Stomach (tissue), 9 donors: ENCODE results near the gene TESPA1. TPM values are rescaled to one million over a fixed set of nuclear protein-coding genes. Genes with fewer than 3 reads are reported as not detected.
"Not testable (repeated sequence)": the region's sequence is repeated elsewhere in the genome, so short reads cannot be mapped to it uniquely, and the experiment has no call there.

ENCODE experiments used
- DNase-seq, 2 donors: peaks; one replicate each; pipeline versions ENCODE4 v3.0.0 to v3.0.0-alpha.2; 2013 to 2019
- H3K27ac ChIP-seq, 5 donors: fragments of 200-600 bp in 4 of 5; sonication (generic) in 4 of 5; one replicate each; pipeline ENCODE4 v1.5.1; 2013 to 2019; ENCODE audit warnings: mild to moderate bottlenecking in 1 of 5, moderate library complexity in 1 of 5
- H3K27me3 ChIP-seq, 3 donors: fragments of 200-600 bp; sonication (generic); one replicate each; pipeline ENCODE4 v1.5.1; 2017 to 2019; ENCODE audit warnings: mixed run types in 1 of 3
- H3K36me3 ChIP-seq, 4 donors: fragments of 200-600 bp; sonication (generic); 1 replicate in 3 of 4; 2 replicates in 1 of 4; pipeline ENCODE4 v1.5.1; 2016 to 2019
- H3K4me1 ChIP-seq, 4 donors: fragments of 200-600 bp; sonication (generic); one replicate each; pipeline ENCODE4 v1.5.1; 2016 to 2019
- H3K4me3 ChIP-seq, 4 donors: fragments of 200-600 bp; sonication (generic) in 3 of 4; one replicate each; pipeline ENCODE4 v1.5.1; 2016 to 2019; ENCODE audit warnings: mild to moderate bottlenecking in 1 of 4
- H3K9me3 ChIP-seq, 4 donors: fragments of 200-600 bp; sonication (generic); one replicate each; pipeline ENCODE4 v1.5.1; 2016 to 2019
- CTCF ChIP-seq, 7 experiments: fragments of 450-650 bp in 4 of 7; fragments of 200-600 bp in 3 of 7; sonication (generic) in 3 of 7; IDR thresholded peaks; one replicate each; pipeline ENCODE4 v1.5.1; 2016 to 2019; ENCODE audit warnings: antibody characterized with exemption in 7 of 7, control low read depth in 2 of 7, mild to moderate bottlenecking in 1 of 7
- EP300 ChIP-seq: sonication (generic); formaldehyde crosslinking; IDR thresholded peaks from one replicate; pipeline ENCODE4 v1.6.1; 2017; ENCODE audit warnings: antibody characterized with exemption
- POLR2A ChIP-seq, 4 donors: fragments of 450-650 bp; IDR thresholded peaks; one replicate each; pipeline ENCODE4 v1.6.1; 2016; ENCODE audit warnings: antibody characterized with exemption in 4 of 4, control low read depth in 2 of 4, mild to moderate bottlenecking in 1 of 4, moderate library complexity in 1 of 4
- POLR2AphosphoS5 ChIP-seq, 3 donors: sonication (generic); formaldehyde crosslinking; IDR thresholded peaks; one replicate each; pipeline ENCODE4 v1.6.1; 2016; ENCODE audit warnings: antibody characterized with exemption in 3 of 3
- WGBS, 5 donors: extraction: QIAGEN DNeasy Blood & Tissue Kit in 3 of 5; methylation state at CpG; one replicate each; pipeline versions ENCODE4 v1.1.5 to v1.1.7; 2013 to 2018; 5-methylcytosine and 5-hydroxymethylcytosine counted together
- intact Hi-C: fragments of 100-400 bp; cut with DNase I; formaldehyde crosslinking; loops from one replicate; pipeline ENCODE4 v1.15.1; 2023; ENCODE audit warnings: low total_unique reads
- polyA plus RNA-seq, 3 donors: library from polyadenylated mRNA; stranded (reverse); fragments of 200-250 nt; gene quantifications; one replicate each; pipeline ENCODE4 v1.2.3, GENCODE V29; 2013
- total RNA-seq, 5 donors: library from RNA; depleted of rRNA; stranded (reverse); fragments of >200 nt; gene quantifications; one replicate each; pipeline versions ENCODE4 v1.1.0 to v1.2.3, GENCODE V29; 2014 to 2016
- donor health status: healthy with polysubstance abuse.
- donor health status: Bipolar disorder and iron deficiency.
- donor health status: healthy.

The TESPA1 gene
- total and polyA plus RNA-seq, 8 donors = 0.81 to 2.6 (median 1.2) TPM; not detected in 4

- H3K27ac ChIP-seq = peak overlapping the region in 1 of 5 donors; percentile 14
- 6 to 37% (median 21%) methylated on average over 1 of the region's 1 CpG for whole genome bisulfite sequencing, 5 donors
- H3K27me3 ChIP-seq = no peaks in the 10 kb centered on the region
- H3K36me3 ChIP-seq = no peaks in the 10 kb centered on the region
- H3K4me3 ChIP-seq = no peak overlapping the region
- peak; percentile 71 to 74 for DNase-seq
- H3K9me3 ChIP-seq = no peaks in the 10 kb centered on the region
- intact Hi-C loops = no loop called here
- TF ChIP-seq POLR2A (IDR thresholded peaks at IDR 0.05) (no peak), CTCF (IDR thresholded peaks at IDR 0.05) (no peak)
- H3K4me1 ChIP-seq = no peaks in the 10 kb centered on the region
Observed at GRCh38 chr12:54988402-54989054, 4.0 kb upstream of the TESPA1 start.

- no peaks in the 10 kb centered on the region for H3K4me1 ChIP-seq
- TF ChIP-seq POLR2A (IDR thresholded peaks at IDR 0.05) (no peak), POLR2AphosphoS5 (IDR thresholded peaks at IDR 0.05) (no peak), CTCF (IDR thresholded peaks at IDR 0.05) (no peak)
- intact Hi-C loops = no loop called here
- no peaks in the 10 kb centered on the region for H3K9me3 ChIP-seq
- H3K4me3 ChIP-seq = no peak overlapping the region
- DNase-seq = no peak
- no peaks in the 10 kb centered on the region for H3K27me3 ChIP-seq
- WGBS, 5 donors = 57 to 88% (median 82%) methylated on average over 4 of the region's 4 CpGs
- H3K27ac ChIP-seq = no peak overlapping the region
- H3K36me3 ChIP-seq = no peaks in the 10 kb centered on the region
Observed at GRCh38 chr12:54987611-54988231, 3.2 kb upstream of the TESPA1 start.

- DNase-seq, H3K4me1 ChIP-seq, H3K36me3 ChIP-seq, H3K9me3 ChIP-seq, H3K27ac ChIP-seq, H3K4me3 ChIP-seq, H3K27me3 ChIP-seq, intact Hi-C loops: not testable (repeated sequence)
- WGBS, 5 donors = 89 to 97% (median 92%) methylated on average over 3 of the region's 3 CpGs
Observed at GRCh38 chr12:54986773-54987172, 2.2 kb upstream of the TESPA1 start.

GRCh38 chr12:54983536-54984101 is 943 bp downstream of the TESPA1 start:
- H3K4me1 ChIP-seq = no peaks in the 10 kb centered on the region
- no peaks in the 10 kb centered on the region for H3K9me3 ChIP-seq
- whole genome bisulfite sequencing, 5 donors = 65 to 78% (median 75%) methylated on average over 2 of the region's 2 CpGs
- intact Hi-C loops = no loop called here
- H3K36me3 ChIP-seq = no peaks in the 10 kb centered on the region
- no peaks in the 10 kb centered on the region for H3K27me3 ChIP-seq
- H3K27ac ChIP-seq = peak overlapping the region in 1 of 5 donors; percentile 29
- peak overlapping the region in 2 of 4 donors; percentile 8 to 10 for H3K4me3 ChIP-seq
- TF ChIP-seq EP300 (no peak), POLR2AphosphoS5 (IDR thresholded peaks at IDR 0.05) (no peak), CTCF (IDR thresholded peaks at IDR 0.05) (no peak), POLR2A (IDR thresholded peaks at IDR 0.05) (no peak)
- DNase-seq = no peak

- no peak overlapping the region for H3K4me3 ChIP-seq
- no peaks in the 10 kb centered on the region for H3K4me1 ChIP-seq
- no peaks in the 10 kb centered on the region for H3K9me3 ChIP-seq
- no peaks in the 10 kb centered on the region for H3K36me3 ChIP-seq
- WGBS, 5 donors = 71 to 92% (median 85%) methylated on average over 2 of the region's 2 CpGs
- DNase-seq = no peak
- H3K27ac ChIP-seq = no peak overlapping the region
- intact Hi-C loops = no loop called here
- TF ChIP-seq POLR2AphosphoS5 (IDR thresholded peaks at IDR 0.05) (no peak), CTCF (IDR thresholded peaks at IDR 0.05) (no peak), EP300 (no peak), POLR2A (IDR thresholded peaks at IDR 0.05) (no peak)
- H3K27me3 ChIP-seq = no peaks in the 10 kb centered on the region
Observed at GRCh38 chr12:54981796-54982195, 2.8 kb downstream of the TESPA1 start.
